ENCODE results near the gene XDH.

GRCh38 chr2:31421634-31422033 is 7.1 kb upstream of the XDH start:
- TF ChIP-seq CTCF (IDR thresholded peaks at IDR 0.05), result no peak
- TF ChIP-seq POLR2A (IDR thresholded peaks at IDR 0.05), result no peak
